Right ventricle myocardium superior (tissue), 1 donor: ENCODE results near the gene ARHGAP18. TPM values are rescaled to one million over a fixed set of nuclear protein-coding genes. Genes with fewer than 3 reads are reported as not detected.

Source experiments
- ATAC-seq: fragments of 200-7000 bp; cut with Tn5 transposase; one replicate; pipeline ENCODE4 v1.9.1; 2020; ENCODE audit warnings: mild to moderate bottlenecking; ENCODE audit not compliant: poor library complexity
- DNase-seq: peaks from one replicate; pipeline ENCODE4 v3.0.0-alpha.2; 2020
- intact Hi-C: fragments of 100-400 bp; cut with DNase I; formaldehyde crosslinking; loops from one replicate; pipeline ENCODE4 v1.11.2; 2022
- total RNA-seq: library from RNA; stranded (reverse); fragmentation: NEBNext Ultra II Directional; extraction: Animal tissue kit (Norgen Biotek cat#: 25700); gene quantifications from one replicate; pipeline ENCODE4 v1.2.1, GENCODE V29; 2021
- donor health status: DM: no; HTN: yes; CAD: no; lungs with severe emphysema.

ARHGAP18 gene
- total RNA-seq, 1 donor from 2014 or later: 7.9 TPM

GRCh38 chr6:129731428-129731827, 21.5 kb upstream of the ARHGAP18 start:
- intact Hi-C loops: no loop called here
- no peak for ATAC-seq
- DNase-seq: no peak

GRCh38 chr6:129730477-129731165, 20.6 kb upstream of the ARHGAP18 start:
- intact Hi-C loops: no loop called here
- ATAC-seq: no peak
- no peak for DNase-seq

DNA sequence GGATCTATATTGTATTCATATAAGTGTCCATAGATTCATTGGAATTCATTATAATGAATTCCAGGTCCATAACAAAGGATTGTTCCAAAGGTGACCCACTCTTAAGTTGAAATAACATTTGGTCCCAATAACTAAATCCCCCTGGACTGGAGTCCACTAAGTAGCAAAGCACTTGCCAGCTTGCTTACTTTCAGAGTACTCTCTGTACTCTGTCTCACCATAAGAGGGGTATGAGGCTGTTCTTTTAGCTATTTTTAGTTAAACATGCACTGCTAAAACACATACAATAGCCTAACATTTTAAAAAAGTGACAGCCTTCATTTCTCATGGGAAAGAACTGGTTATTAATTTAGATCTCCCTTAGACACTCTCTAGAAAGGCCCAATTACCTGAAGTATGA, 16.7 kb upstream of the ARHGAP18 start:
- DNase-seq (no peak), ATAC-seq (peak; percentile 54)
- intact Hi-C loops: loop anchor here (5.0 kb wide), 1 partner anchor 129 kb away; no protein-coding TSS in a partner anchor

GRCh38 chr6:129725341-129725740, 15.4 kb upstream of the ARHGAP18 start:
- intact Hi-C loops: loop anchor here (5.0 kb wide), 1 partner anchor 128 kb away; no protein-coding TSS in a partner anchor
- DNase-seq (no peak), ATAC-seq (peak; percentile 61)

GRCh38 chr6:129719692-129720091, 9.7 kb upstream of the ARHGAP18 start:
- intact Hi-C loops: no loop called here
- peak; percentile 79 for ATAC-seq
- DNase-seq: no peak

- DNase-seq: no peak
- ATAC-seq: no peak
- intact Hi-C loops: no loop called here
Measured at GRCh38 chr6:129717277-129717676, 7.3 kb upstream of the ARHGAP18 start.

DNA sequence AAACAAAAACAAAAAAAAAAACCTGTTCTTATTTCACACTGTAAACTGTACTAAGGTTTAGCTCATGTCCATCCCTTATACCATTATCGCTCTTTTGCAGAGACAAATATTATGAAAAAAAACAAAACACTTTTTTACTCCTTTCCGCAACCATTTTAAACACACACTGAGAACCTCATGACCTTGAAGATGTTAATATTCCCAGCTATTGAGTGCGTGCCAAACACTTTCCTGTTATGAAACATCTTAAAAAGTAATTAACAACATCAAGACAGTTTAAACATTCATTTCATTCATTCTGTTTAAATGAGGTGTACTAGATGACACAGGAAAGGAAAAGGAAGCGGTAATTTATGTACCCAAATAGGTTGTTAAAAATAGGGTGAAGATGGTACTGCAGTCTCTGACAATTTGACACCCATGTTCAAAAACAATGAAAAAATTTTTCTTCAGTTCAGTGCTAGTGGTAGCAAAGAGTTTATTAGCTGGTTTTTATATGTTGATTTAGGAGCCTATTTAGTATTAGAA, 3.9 kb upstream of the ARHGAP18 start:
- intact Hi-C loops: no loop called here
- no peak for DNase-seq
- no peak for ATAC-seq

DNA sequence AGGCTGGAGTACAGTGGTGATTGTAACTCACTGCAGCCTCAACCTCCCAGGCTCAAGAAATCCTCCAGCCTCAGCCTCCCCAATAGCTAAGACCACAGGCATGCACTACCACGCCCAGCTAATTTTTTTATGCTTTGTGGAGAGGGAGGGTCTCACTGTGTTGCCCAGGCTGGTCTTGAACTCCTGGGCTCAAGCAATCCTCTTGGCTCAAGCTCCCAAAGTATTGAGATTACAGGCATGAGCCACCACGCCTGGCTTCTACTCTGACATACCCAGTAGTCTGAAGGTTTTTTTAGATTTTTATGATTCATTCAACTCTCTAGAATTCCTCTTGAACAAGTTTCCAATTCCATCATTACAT, 1.3 kb upstream of the ARHGAP18 start:
- intact Hi-C loops: no loop called here
- no peak for ATAC-seq
- DNase-seq: no peak

- no peak for ATAC-seq
- DNase-seq: no peak
- intact Hi-C loops: no loop called here
Measured at GRCh38 chr6:129710450-129711270, 683 bp upstream of the ARHGAP18 start.

- DNase-seq (no peak), ATAC-seq (peak; percentile 79)
- intact Hi-C loops: no loop called here
Measured at GRCh38 chr6:129709196-129709768, 695 bp downstream of the ARHGAP18 start.

DNA sequence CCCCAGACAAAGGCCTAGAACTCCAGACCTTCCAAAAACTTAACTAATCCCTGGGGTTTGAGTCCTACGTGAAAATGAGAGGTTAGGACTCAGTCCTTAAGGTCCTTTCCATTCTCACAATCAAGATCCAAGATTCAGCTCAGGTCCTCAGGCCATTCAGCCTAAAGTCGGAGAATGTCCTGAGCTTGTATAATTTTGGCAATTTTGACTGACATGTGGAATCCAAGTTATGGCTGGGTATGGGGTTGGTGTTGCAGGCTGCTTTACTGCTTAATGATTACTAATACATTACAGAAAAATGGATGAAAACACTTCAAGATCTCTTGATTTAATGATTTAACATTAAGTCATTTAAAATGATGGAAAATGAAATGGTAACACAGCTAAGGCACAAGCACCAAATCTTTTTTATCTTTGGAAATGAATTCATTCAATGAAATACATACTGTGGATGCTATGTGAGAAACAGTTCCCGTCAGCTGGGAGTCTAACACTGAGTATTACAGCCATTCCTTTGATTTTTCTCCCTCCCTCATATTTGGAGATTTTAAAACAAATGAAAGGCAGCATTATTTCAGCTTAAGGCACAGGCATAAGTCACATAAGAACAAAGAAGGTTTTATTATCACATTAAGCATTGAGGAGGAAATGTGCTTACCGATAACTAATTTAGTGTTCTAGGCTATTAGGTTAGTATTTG, 1.3 kb downstream of the ARHGAP18 start:
- no peak for ATAC-seq
- no peak for DNase-seq
- intact Hi-C loops: no loop called here

DNA sequence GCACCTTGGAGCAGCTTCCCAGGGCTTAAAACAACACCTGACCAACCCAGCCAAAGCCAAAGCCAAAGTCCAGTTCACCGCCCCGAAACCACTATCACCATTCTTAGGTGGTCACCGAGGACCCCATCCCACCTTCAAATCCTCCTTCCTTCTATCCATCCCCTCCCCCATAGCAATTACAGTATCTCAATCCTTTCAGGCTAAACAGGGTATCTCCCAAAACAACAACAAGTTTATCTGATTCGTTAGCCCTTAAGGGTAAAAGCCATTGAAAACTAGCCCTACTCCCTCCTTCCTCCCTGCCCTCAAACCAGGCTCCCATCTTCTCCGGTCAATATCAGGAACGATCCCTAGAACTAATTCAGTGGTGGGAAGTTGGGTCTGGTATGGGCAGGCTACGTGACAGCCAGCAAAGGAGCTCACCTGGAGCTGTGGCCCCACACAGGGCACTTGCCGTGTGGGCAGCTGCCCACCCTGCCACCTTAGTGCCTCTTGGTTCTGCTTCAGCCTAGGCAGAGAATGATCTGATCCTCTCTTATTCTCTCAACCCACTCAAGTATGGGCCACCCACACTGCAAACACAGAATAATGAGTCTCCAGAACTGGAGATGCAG, 2.0 kb downstream of the ARHGAP18 start:
- DNase-seq: no peak
- ATAC-seq: no peak
- intact Hi-C loops: no loop called here

- DNase-seq (no peak), ATAC-seq (no peak)
- intact Hi-C loops: no loop called here
Measured at GRCh38 chr6:129707028-129707427, 2.9 kb downstream of the ARHGAP18 start.

DNA sequence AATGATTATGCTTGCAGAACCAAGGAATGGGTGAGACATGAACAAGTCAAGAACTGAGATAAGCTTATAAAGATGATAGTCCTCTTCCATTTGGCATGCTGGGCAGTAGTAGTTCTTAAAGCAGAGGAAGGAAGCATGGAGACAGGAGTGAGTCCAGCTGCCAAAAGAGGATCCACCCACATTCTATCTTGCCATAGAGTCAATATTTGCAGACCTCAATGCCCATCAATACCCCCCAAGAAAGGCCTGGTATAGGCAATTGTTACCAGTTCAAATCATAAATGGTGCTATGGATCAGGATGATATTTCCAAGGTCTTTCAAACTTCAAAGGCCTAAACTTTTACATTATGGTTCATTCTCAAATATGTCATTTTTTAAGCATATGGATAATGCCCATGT, 4.8 kb downstream of the ARHGAP18 start:
- no peak for ATAC-seq
- intact Hi-C loops: no loop called here
- DNase-seq: no peak

DNA sequence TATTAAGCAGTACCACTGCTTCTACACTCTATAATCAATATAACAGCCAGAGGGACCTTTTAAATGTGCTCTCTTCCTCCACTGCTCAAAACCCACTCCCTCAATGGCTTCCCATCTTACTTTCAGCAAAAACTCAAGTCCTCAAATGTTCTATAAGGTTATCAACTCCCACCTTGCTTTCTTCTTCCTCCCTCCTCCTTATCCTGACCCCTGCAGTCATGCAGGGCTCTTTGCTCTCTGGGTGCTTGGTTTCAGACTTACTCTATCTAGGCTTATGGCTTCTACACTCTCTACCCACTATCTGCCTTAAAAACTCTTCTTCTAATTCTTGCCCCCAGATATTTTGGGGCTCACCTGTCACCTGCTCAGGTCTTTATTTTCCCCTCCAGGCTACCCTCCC, 5.3 kb downstream of the ARHGAP18 start:
- ATAC-seq (no peak), DNase-seq (no peak)
- intact Hi-C loops: no loop called here

- DNase-seq: no peak
- ATAC-seq: no peak
- intact Hi-C loops: no loop called here
Measured at GRCh38 chr6:129701721-129702455, 8.1 kb downstream of the ARHGAP18 start.

DNA sequence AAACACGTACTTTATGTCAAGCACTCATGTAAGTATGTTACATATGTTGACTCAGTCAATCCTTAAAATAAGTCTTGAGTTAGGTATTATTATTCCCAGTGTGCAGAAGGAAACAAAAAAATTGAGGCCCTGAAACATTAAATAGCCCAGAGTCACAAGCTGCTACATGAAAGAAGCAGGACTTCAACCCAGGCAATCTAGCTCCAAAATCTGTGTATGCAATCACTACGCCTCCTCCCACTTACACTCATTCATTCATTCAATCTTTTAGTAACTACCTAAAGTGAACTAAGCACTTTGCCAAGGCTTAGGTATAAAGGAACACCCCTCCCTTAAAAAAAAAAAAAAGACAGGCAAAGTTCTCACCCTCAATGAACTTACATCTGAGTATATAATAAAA, 9.3 kb downstream of the ARHGAP18 start:
- no peak for ATAC-seq

GRCh38 chr6:129699659-129700058, 10.3 kb downstream of the ARHGAP18 start:
- DNase-seq (no peak), ATAC-seq (no peak)
- intact Hi-C loops: no loop called here

More for the DNA sequence above, 9.3 kb downstream of the ARHGAP18 start:
- intact Hi-C loops: no loop called here
- no peak for DNase-seq
